ENCODE results near the gene AKT2. TPM values are rescaled to one million over a fixed set of nuclear protein-coding genes. Genes with fewer than 3 reads are reported as not detected.

The AKT2 gene
- total and polyA plus RNA-seq, 8 donors, result 49.2 to 79.3 (median 55.4) TPM

DNA sequence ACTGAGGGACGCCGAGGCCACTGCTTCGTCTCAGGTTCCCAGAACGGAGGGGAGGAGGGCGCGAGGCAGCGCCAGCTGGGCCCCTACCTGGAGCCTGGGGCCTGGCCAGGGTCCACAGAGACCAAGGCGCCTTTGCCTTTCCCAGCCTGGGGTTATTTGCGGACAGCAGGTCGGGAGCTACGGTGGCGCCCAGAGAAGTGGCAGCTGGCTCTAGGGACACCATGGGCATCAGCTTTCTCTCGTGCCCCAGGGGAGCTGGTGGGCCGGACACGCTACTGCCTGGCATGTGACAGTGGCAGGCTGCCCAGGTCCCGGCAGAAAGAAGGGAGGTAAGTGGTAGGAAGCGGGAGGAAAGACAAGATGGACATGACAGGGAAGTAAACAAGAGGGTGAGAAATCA, 19.0 kb downstream of the AKT2 start:
- FAIRE-seq (no peak), ATAC-seq (peak; percentile 42 to 78 (median 64)), DNase-seq (peak in 4 of 6 donors; percentile 38 to 79 (median 60))
- 29 to 35% methylated on average over 17 of the region's 17 CpGs for WGBS, 2 donors
- H3K4me3 ChIP-seq, result no peak overlapping the region
- H3K4me1 ChIP-seq, result peaks cover 0 to 10% (median 8%) of the 10 kb centered on the region in 3 donors
- H3K27ac ChIP-seq, result peak overlapping the region in 3 of 4 donors; percentile 8 to 38 (median 26)
- peaks cover 0 to 11% (median 0%) of the 10 kb centered on the region in 3 donors for H3K36me3 ChIP-seq
- H3K27me3 ChIP-seq, result no peaks in the 10 kb centered on the region
- TF ChIP-seq, protein P1, sequence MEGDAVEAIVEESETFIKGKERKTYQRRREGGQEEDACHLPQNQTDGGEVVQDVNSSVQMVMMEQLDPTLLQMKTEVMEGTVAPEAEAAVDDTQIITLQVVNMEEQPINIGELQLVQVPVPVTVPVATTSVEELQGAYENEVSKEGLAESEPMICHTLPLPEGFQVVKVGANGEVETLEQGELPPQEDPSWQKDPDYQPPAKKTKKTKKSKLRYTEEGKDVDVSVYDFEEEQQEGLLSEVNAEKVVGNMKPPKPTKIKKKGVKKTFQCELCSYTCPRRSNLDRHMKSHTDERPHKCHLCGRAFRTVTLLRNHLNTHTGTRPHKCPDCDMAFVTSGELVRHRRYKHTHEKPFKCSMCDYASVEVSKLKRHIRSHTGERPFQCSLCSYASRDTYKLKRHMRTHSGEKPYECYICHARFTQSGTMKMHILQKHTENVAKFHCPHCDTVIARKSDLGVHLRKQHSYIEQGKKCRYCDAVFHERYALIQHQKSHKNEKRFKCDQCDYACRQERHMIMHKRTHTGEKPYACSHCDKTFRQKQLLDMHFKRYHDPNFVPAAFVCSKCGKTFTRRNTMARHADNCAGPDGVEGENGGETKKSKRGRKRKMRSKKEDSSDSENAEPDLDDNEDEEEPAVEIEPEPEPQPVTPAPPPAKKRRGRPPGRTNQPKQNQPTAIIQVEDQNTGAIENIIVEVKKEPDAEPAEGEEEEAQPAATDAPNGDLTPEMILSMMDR (IDR thresholded peaks at IDR 0.05), result no peak
- no peaks in the 10 kb centered on the region for H3K9me3 ChIP-seq
- intact Hi-C loops (cut with DNase I), result no loop called here

- no peak for DNase-seq
- no peak for ATAC-seq
- H3K27ac ChIP-seq, result peak overlapping the region in 1 of 4 donors; percentile 38
- no peaks in the 10 kb centered on the region for H3K9me3 ChIP-seq
- 87 to 88% methylated on average over 6 of the region's 6 CpGs for WGBS, 2 donors
- TF ChIP-seq, protein P1 (IDR thresholded peaks at IDR 0.05), result no peak
- peaks cover 0 to 10% (median 8%) of the 10 kb centered on the region in 3 donors for H3K4me1 ChIP-seq
- FAIRE-seq, result no peak
- H3K27me3 ChIP-seq, result no peaks in the 10 kb centered on the region
- intact Hi-C loops (cut with DNase I), result no loop called here
- no peak overlapping the region for H3K4me3 ChIP-seq
- H3K36me3 ChIP-seq, result peaks cover 0 to 11% (median 0%) of the 10 kb centered on the region in 3 donors
Observed at GRCh38 chr19:40265763-40266099, 19.4 kb downstream of the AKT2 start.

GRCh38 chr19:40265055-40265762, 19.9 kb downstream of the AKT2 start:
- ATAC-seq (no peak), FAIRE-seq (no peak), DNase-seq (peak in 1 of 6 donors; percentile 48)
- Histone ChIP-seq H3K4me3 (no peak overlapping the region), H3K4me1 (peaks cover 0 to 10% (median 8%) of the 10 kb centered on the region in 3 donors), H3K27me3 (no peaks in the 10 kb centered on the region), H3K27ac (no peak overlapping the region), H3K36me3 (peaks cover 0 to 11% (median 0%) of the 10 kb centered on the region in 3 donors), H3K9me3 (no peaks in the 10 kb centered on the region)
- TF ChIP-seq, protein P1 (IDR thresholded peaks at IDR 0.05), result no peak
- 92 to 95% methylated on average over 22 of the region's 22 CpGs for WGBS, 2 donors
- intact Hi-C loops (cut with DNase I), result no loop called here

GRCh38 chr19:40264314-40265054, 20.7 kb downstream of the AKT2 start:
- no peak for FAIRE-seq
- WGBS, 2 donors, result 89% methylated on average over 19 of the region's 19 CpGs
- Histone ChIP-seq H3K4me1 (peaks cover 0 to 10% (median 8%) of the 10 kb centered on the region in 3 donors), H3K4me3 (no peak overlapping the region), H3K36me3 (peaks cover 0 to 11% (median 0%) of the 10 kb centered on the region in 3 donors), H3K27ac (no peak overlapping the region), H3K27me3 (no peaks in the 10 kb centered on the region), H3K9me3 (no peaks in the 10 kb centered on the region)
- ATAC-seq, result no peak
- TF ChIP-seq, protein P1 (IDR thresholded peaks at IDR 0.05), result no peak
- peak in 1 of 6 donors; percentile 40 for DNase-seq
- intact Hi-C loops (cut with DNase I), result no loop called here
